ENCODE data around the gene PNKP. TPM values are rescaled to one million over a fixed set of nuclear protein-coding genes. Genes with fewer than 3 reads are reported as not detected.

The PNKP gene
- total and polyA plus RNA-seq, 10 of the 15 experiments (the other 5 are each of a cell fraction or from before 2014, with no cell fraction given), result 2.9 to 82.3 (median 33.2) TPM

DNA sequence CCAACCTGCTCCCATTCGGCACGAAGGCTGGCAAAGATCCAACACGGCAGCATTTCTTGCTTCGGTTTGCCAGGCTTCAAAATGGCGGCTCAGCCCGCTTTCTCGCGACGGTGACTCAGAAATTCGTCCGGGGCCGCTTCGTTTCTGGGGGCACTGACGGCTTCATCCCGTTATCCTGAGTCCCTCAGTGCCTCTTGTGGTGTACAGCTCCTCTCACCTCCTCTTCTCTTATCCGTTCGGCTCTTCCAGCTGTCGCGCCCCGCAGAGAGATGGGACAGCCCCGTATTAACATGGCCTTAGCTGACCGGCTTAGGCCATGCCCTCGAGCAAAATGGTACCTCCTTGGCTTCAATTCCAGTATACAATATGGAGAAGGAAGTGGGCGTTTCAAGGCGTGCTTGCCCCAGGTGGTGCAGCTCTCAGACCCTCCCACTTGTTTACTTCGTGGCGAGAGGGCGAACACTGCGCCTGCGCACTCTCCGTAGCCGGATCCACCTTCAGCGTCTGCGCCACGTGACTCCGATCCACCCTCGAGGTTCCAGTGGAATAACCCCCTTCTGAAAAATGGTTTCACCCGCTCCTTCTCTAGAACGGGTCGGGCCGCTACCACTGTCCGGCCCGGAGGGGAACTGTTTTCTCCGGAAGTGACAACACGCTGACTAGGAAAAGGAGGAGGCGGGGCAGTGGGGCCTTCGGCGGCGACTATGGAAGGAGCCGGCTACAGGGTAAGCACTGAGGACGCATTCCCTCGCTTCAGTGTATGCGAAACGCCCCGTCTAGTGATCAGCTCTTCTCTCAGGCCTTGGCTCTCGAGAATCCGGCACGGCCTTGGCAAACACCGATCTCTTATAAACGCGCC is 9.9 kb upstream of the PNKP start, which contains the start of the genes AKT1S1 and TBC1D17:
Gene AKT1S1, minus strand, starts transcription at position 336 of the 859 bp plus-strand sequence. CDS start 4,060 bp downstream, outside the sequence.
Gene TBC1D17, plus strand, starts transcription at position 683 of the 859 bp plus-strand sequence. Its CDS starts 22 bp downstream, at position 705.
- H3K27me3 ChIP-seq (replicated peaks in 1 of 2; ENCODE audit: control insufficient read depth in 2 of 2, insufficient read depth in 2 of 2, low read length in 1 of 2), result no peaks in the 10 kb centered on the region
- peaks cover 2 to 4% of the 10 kb centered on the region in 2 experiments for H3K36me3 ChIP-seq (ENCODE audit: control insufficient read depth in 2 of 2, insufficient read depth in 2 of 2, low read length in 1 of 2)
- FAIRE-seq, result peak; percentile 99
- ChIA-PET RAD21 (ENCODE audit: unreplicated experiment) (interaction anchor here (0.7 to 2.2 kb wide), 10 partner anchors 8 to 111 kb away, joined by 3 to 8 read pairs (median 4); partner anchors contain the start of genes AP2A1, ATF5, NUP62 and PNKP), POLR2A (interaction anchor here (0.6 to 3.0 kb wide), 16 partner anchors 9 to 237 kb away, joined by 3 to 23 read pairs (median 5); partner anchors contain the start of genes AP2A1, ATF5, FUZ and MED25), CTCF (interaction anchor here (0.9 to 1.4 kb wide), 5 partner anchors 8 to 52 kb away, joined by 3 to 5 read pairs (median 3); partner anchors contain the start of genes ATF5 and NUP62), SMC1A (ENCODE audit: uncharacterized antibody, unreplicated experiment) (interaction anchor here (0.9 to 2.1 kb wide), 8 partner anchors 9 to 111 kb away, joined by 3 to 6 read pairs (median 4); partner anchors contain the start of genes ATF5 and IL4I1)
- peak within 1 kb of the TSS; percentile 84 for H3K9ac ChIP-seq (ENCODE audit: control insufficient read depth, insufficient read depth, low read length)
- peak within 1 kb of the TSS; percentile 95 for H3K27ac ChIP-seq (ENCODE audit: control insufficient read depth, insufficient read depth)
- 1% methylated on average over 61 of the region's 61 CpGs for WGBS (ENCODE audit: insufficient coverage, insufficient replicate concordance, low lambda C conversion rate, missing lambda C conversion rate)
- peaks cover 25% of the 10 kb centered on the region for H3K79me2 ChIP-seq (ENCODE audit: control insufficient read depth, insufficient read depth, low read length)
- peak; percentile 85 for ATAC-seq
- no TSS peak for BruUV-seq (replicated peaks)
- DNase-seq (ENCODE audit: low read depth, low spot score), result peak; percentile 100
- H3K4me3 ChIP-seq, result peak within 1 kb of the TSS; percentile 90
- intact Hi-C loops (cut with micrococcal nuclease; ENCODE audit: unreplicated experiment), result loop anchor here (1.0 to 5.0 kb wide), 5 partner anchors 13 to 64 kb away; partner anchors contain the start of genes ATF5, FUZ, IL4I1 and NUP62
- in situ Hi-C loops (cut with MboI), result loop anchor here (25.0 kb wide), 1 partner anchor 1240 kb away; the partner anchor contains the start of genes CA11 and DBP
- peak within 1 kb of the TSS; percentile 97 for H2AFZ ChIP-seq (ENCODE audit: control insufficient read depth, low read depth, low read length)
- H3K9me3 ChIP-seq (replicated peaks; ENCODE audit: control insufficient read depth, insufficient read depth, low read length), result no peaks in the 10 kb centered on the region
- H3K4me2 ChIP-seq (ENCODE audit: control insufficient read depth, insufficient read depth), result peak within 1 kb of the TSS; percentile 92
- H3K4me1 ChIP-seq (ENCODE audit: control insufficient read depth, insufficient read depth, low read length), result peaks cover 16% of the 10 kb centered on the region
- H4K20me1 ChIP-seq (ENCODE audit: control insufficient read depth, insufficient read depth), result no peaks in the 10 kb centered on the region
- TF ChIP-seq HDAC2 (IDR thresholded peaks at IDR 0.05), result 0 out of 2 replicates have a peak, but pooled peaks have one; percentile 9
- no peak for TF ChIP-seq PRDM15 (CRISPR knock-in tag; IDR thresholded peaks at IDR 0.05)
- TF ChIP-seq MEF2A (IDR thresholded peaks at IDR 0.05; ENCODE audit: insufficient read depth, low read depth, low read length), result no peak
- TF ChIP-seq SREBF1 (IDR thresholded peaks at IDR 0.05; ENCODE audit: low read length), result peak; percentile 95
- TF ChIP-seq CHD4 (IDR thresholded peaks at IDR 0.05), result no peak
- peak; percentile 75 for TF ChIP-seq SP1 (IDR thresholded peaks at IDR 0.05; ENCODE audit: low read depth, low read length)
- TF ChIP-seq ZZZ3 (IDR thresholded peaks at IDR 0.05; ENCODE audit: control insufficient read depth, insufficient read length, low read depth), result no peak
- no peak for TF ChIP-seq CBX5 (IDR thresholded peaks at IDR 0.05; ENCODE audit: low read depth)
- TF ChIP-seq MYC (IDR thresholded peaks at IDR 0.05; ENCODE audit: insufficient read depth, insufficient read length, insufficient replicate concordance, low read length, severe bottlenecking), result no peak
- TF ChIP-seq STAT1 (conservative IDR thresholded peaks at IDR 0.05), result peak; percentile 69; the same call in 1 of the 2 replicates
- TF ChIP-seq CBFB (IDR thresholded peaks at IDR 0.05; ENCODE audit: low read depth), result 0 out of 2 replicates have a peak, but pooled peaks have one; percentile 36
- TF ChIP-seq NFYA (IDR thresholded peaks at IDR 0.05; ENCODE audit: borderline replicate concordance, low read depth, low read length), result no peak
- peak; percentile 86 for TF ChIP-seq POLR2A (IDR thresholded peaks at IDR 0.05; ENCODE audit: low read depth, low read length)
- peak; percentile 95 for TF ChIP-seq YY1 (IDR thresholded peaks at IDR 0.05; ENCODE audit: low read depth, low read length)
- peak; percentile 94 for TF ChIP-seq ELK1 (IDR thresholded peaks at IDR 0.05; ENCODE audit: low read depth, low read length)
- no peak for TF ChIP-seq ATF2 (IDR thresholded peaks at IDR 0.05; ENCODE audit: low read length)
